Choroid plexus epithelial cell (primary cell): ENCODE data around the gene EEFSEC.

Experiments used
- DNase-seq: peaks from one replicate; pipeline ENCODE4 v3.0.0-alpha.2; 2010; ENCODE audit warnings: low read depth
- H3K4me3 ChIP-seq: 2 replicates; pipeline ENCODE4 v1.5.1; 2011; ENCODE audit warnings: low read depth, mild to moderate bottlenecking, control low read depth, low read length, moderate library complexity
- TF ChIP-seq, protein P1 (sequence below): conservative IDR thresholded peaks from 2 replicates; pipeline ENCODE4 v1.5.1; 2011; ENCODE audit warnings: low read depth, mild to moderate bottlenecking, control low read depth, inconsistent platforms, low read length, moderate library complexity

The EEFSEC gene

DNA sequence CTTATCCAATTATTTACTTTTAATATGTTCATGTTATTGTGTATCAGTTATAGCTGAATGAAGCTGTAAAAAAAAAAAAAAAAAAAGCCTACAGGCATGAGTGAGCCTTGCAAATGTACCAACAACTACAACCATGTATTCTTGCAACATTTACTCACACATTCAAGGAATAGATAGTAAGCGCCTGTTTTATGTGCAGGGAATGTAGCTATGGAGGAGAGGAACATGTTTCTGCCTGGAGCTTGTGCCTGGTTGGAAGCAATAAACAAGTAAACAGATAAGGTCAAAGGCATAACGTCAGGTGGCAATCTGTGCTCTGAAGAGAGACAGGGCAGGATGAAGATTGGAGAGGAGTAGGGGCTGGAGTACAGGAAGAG, 202.2 kb downstream of the EEFSEC start:
- no peak for DNase-seq
- H3K4me3 ChIP-seq, result no peak overlapping the region
- TF ChIP-seq, protein P1, sequence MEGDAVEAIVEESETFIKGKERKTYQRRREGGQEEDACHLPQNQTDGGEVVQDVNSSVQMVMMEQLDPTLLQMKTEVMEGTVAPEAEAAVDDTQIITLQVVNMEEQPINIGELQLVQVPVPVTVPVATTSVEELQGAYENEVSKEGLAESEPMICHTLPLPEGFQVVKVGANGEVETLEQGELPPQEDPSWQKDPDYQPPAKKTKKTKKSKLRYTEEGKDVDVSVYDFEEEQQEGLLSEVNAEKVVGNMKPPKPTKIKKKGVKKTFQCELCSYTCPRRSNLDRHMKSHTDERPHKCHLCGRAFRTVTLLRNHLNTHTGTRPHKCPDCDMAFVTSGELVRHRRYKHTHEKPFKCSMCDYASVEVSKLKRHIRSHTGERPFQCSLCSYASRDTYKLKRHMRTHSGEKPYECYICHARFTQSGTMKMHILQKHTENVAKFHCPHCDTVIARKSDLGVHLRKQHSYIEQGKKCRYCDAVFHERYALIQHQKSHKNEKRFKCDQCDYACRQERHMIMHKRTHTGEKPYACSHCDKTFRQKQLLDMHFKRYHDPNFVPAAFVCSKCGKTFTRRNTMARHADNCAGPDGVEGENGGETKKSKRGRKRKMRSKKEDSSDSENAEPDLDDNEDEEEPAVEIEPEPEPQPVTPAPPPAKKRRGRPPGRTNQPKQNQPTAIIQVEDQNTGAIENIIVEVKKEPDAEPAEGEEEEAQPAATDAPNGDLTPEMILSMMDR, result no peak

DNA sequence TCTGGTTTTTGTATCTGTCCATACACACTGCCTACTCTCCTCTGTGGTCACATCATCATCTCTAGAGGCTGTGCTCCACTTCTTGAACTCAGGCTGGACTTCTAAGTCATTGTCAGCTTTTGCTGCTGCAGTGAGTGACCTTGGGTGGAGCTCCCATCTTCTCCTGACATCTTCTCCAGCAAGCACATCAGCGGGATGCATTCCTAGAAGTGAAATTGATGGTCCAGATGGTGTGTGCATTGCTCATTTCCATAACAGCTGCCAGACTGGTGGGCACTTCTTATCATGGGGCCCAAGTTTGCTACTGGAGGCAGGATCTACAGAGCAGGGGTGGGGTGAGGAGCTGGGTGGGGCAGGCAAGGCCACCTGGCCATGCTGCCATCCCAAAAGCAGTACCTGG, 203.5 kb downstream of the EEFSEC start:
- H3K4me3 ChIP-seq, result no peak overlapping the region
- DNase-seq, result no peak
- TF ChIP-seq, protein P1, result no peak

DNA sequence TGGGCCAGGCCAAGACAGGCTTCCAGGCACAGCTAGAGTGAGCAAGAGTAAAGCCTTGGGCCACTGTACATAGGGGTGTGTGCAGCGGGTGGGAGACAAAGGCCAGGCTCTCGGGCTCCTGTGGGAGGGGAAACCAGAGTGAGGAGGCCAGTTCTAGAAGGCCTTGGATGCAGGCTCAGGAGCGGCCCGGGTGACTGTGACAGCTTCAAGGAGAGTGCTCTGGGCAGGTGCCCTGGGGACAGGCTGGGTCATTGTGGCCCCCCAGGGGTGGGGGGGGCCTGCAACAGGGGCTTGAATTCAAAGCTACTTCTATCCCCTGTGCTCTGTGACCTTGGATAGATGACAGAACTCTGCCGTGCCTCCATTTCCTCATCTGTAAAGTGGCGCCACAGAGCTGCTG, 204.3 kb downstream of the EEFSEC start:
- TF ChIP-seq, protein P1, result no peak
- H3K4me3 ChIP-seq, result no peak overlapping the region

DNA sequence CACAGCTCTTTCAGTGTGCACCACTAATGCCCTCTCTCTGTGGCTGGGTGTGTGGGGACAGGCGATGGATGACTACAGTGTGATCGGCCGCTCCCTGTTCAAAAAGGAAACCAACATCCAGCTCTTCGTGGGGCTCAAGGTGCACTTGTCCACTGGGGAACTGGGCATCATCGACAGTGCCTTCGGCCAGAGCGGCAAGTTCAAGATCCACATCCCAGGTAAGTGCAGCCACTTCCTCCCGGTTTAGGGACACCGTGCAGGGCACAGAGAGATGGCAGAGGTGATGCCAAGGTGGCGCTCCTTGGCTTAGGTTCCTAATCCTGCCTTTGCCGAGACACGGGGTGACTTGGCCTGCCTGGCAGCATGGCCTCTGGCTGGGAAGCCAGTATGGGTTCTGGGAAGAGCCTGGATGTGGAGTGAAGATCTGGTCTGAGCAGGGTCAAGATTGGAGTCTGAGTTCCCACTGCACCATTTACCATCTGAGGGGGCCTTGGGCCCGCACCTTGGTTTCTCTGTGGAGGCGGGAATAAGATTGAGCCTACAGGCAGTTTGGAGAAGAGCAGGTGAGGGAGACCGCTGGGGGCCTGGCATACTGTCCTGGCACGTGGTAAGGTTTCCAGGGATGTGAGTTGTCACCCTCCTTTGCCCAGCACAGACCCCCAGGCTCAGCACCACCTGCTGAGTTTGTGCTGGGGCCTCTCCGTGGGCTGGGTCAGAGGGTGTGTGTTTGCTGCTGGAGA, 205.0 kb downstream of the EEFSEC start:
- DNase-seq, result no peak
- H3K4me3 ChIP-seq, result no peak overlapping the region
- TF ChIP-seq, protein P1, result no peak

More for the DNA sequence above, 204.3 kb downstream of the EEFSEC start:
- no peak for DNase-seq

DNA sequence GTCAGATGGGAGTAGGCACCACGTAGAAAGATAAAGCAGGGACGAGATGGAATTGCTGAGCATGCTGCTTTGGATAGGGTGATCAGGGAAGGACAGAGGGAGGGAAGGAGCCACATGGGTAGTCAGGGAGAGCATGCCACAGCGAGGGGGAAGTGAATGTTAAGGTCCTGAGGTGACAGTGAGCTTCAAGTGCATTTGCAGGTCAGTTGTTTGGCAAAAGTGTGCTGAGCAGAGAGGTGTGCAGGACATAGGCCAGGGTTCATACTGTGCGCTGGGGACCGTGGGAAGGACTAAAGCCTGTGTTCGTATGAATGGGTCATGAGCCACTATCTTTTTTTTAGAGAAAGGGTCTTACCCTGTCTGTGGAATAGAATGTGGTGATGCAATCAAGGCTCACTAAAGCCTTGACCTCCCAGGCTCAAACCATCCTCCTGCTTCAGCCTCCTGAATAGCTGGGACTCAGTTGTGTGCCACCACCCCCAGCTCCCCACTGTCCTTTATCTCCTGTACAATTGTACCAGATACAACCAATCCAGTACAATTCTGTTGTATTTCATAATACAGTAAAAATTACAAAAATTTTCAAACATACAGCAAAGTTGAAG, 205.9 kb downstream of the EEFSEC start:
- H3K4me3 ChIP-seq, result no peak overlapping the region
- no peak for DNase-seq
- TF ChIP-seq, protein P1, result no peak

DNA sequence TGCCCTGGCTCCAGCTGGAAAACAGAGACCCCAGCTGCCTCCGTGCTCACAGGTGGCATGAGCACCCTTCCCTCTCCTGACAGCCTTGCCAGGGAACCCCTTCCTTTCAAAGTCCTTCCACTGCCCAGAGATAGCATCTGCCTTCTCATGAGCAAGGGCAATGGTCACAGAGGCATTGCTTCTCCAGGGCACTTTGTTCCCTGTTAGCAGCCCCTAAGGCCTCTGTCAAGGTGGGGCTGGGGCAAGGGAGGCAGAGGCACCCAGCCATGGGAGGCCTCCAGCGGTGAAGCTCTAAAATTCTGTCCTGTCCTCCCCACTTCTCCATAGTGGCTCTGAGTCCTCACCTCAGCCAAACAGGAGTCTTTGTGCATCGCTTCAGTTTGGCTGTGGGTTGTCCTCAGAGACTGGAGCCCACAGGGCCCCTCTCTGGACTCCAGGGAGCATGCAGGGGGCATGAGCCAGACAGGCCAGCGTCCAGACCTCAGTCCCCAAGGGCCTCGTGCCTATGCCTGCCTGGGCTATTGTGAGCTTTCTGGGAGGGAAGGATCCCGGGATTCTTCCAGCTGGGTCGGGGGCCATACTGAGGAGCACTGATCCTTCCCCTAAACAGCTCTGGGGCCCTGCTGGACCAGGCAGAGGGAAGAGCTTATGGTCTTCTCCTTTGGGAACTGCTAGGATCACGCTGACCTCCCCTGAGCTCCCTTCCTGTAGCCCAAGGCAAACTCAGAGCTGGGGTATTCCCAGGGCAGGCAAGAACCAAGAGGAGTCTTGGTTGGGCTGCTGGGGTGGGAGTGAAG, 206.8 kb downstream of the EEFSEC start:
- no peak for DNase-seq
- TF ChIP-seq, protein P1, result no peak
- no peak overlapping the region for H3K4me3 ChIP-seq
